Measurements from ENCODE around the gene ZBTB20.

DNA sequence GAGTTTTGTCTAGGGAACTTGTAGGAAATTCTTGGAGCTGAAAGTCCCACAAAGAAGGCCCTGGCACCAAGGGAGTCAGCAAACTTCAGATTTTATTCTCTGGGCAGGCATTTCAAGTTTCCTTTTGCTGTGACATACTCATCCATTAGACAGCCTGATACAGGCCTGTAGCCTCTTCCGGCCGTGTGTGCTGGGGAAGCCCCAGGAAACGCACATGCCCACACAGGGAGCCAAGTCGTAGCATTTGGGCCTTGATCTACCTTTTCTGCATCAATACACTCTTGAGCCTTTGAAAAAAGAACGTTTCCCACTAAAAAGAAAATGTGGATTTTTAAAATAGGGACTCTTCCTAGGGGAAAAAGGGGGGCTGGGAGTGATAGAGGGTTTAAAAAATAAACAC, 838.3 kb downstream of the ZBTB20 start:
- TF ChIP-seq, protein P1, sequence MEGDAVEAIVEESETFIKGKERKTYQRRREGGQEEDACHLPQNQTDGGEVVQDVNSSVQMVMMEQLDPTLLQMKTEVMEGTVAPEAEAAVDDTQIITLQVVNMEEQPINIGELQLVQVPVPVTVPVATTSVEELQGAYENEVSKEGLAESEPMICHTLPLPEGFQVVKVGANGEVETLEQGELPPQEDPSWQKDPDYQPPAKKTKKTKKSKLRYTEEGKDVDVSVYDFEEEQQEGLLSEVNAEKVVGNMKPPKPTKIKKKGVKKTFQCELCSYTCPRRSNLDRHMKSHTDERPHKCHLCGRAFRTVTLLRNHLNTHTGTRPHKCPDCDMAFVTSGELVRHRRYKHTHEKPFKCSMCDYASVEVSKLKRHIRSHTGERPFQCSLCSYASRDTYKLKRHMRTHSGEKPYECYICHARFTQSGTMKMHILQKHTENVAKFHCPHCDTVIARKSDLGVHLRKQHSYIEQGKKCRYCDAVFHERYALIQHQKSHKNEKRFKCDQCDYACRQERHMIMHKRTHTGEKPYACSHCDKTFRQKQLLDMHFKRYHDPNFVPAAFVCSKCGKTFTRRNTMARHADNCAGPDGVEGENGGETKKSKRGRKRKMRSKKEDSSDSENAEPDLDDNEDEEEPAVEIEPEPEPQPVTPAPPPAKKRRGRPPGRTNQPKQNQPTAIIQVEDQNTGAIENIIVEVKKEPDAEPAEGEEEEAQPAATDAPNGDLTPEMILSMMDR (IDR thresholded peaks at IDR 0.05): no peak
- TF ChIP-seq POLR2A (IDR thresholded peaks at IDR 0.05): no peak

All from thyroid gland (tissue), 4 donors.